Activated CD8-positive, alpha-beta memory T cell treated with anti-CD3 and anti-CD28 coated beads, Interleukin-2, amount 50 U/mL, for 4 hours (primary cell): ENCODE results near the gene MLLT1.

Experiments used
- DNase-seq: peaks from one replicate; pipeline ENCODE4 v3.0.0-alpha.2; 2020

The MLLT1 gene

DNA sequence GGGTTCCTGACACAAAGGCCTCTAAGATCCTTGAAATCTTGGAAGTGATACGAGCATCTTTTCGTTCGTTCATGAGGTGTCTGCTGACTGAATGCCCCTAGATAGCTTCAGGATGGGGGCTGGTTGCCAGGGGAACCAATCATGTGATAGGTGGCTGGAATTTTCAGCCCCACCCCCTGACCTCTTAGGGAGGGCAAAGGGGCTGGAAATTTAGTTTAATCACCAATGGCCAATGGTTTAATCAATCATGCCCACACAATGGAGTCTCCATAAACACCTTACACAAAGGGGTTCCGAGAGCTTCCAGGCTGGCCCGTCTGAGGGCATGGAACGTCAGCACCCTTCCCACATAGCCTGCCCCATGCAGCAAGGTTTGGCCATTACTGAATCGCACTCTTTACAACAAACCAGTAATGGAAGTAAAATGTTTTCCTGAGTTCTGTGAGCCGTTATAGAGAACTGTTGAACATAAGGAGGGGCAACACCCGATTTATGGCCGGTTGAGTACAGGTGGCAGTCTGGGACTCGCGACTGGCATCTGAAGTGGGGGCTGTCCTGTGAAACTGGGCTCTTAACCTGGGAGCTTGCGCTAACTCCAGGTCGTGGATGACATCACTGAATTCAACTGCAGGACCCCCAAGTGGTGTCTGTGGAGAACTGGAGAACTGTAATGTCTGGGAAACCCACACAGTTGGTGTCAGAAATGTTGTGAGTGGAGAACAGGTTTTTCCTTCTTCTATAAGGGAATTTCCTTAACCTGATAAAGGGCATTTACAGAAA is 25.6 kb downstream of the MLLT1 start:
- no peak for DNase-seq

GRCh38 chr19:6252066-6252465 is 27.7 kb downstream of the MLLT1 start:
- no peak for DNase-seq

- no peak for DNase-seq
Observed at GRCh38 chr19:6250909-6251308, 28.9 kb downstream of the MLLT1 start.

GRCh38 chr19:6250024-6250615 is 29.7 kb downstream of the MLLT1 start:
- no peak for DNase-seq

- DNase-seq, result no peak
Observed at GRCh38 chr19:6249296-6249695, 30.5 kb downstream of the MLLT1 start.

DNA sequence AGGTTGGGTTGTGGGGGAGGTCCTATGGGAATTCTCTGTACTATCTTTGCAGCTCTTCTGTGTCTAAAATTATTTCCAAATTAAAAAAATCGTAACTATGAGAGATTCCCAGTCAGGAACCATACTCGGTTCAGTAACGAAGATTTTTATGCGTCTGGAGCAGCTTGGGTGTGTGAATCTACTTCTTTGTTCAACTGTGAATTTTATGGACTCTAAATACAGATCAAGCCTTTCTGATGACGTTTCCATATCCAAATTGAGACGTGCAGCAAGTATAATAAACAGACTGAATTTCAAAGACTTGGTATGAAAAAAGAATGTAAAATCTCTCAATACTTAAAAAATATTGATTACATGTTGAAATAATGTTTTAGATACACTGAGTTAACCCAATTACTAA is 30.9 kb downstream of the MLLT1 start:
- no peak for DNase-seq

- no peak for DNase-seq
Observed at GRCh38 chr19:6248341-6248740, 31.4 kb downstream of the MLLT1 start.

- DNase-seq, result no peak
Observed at GRCh38 chr19:6247007-6247288, 32.8 kb downstream of the MLLT1 start.

GRCh38 chr19:6246174-6247006 is 33.4 kb downstream of the MLLT1 start:
- DNase-seq, result no peak

GRCh38 chr19:6242677-6243076 is 37.1 kb downstream of the MLLT1 start:
- no peak for DNase-seq

DNA sequence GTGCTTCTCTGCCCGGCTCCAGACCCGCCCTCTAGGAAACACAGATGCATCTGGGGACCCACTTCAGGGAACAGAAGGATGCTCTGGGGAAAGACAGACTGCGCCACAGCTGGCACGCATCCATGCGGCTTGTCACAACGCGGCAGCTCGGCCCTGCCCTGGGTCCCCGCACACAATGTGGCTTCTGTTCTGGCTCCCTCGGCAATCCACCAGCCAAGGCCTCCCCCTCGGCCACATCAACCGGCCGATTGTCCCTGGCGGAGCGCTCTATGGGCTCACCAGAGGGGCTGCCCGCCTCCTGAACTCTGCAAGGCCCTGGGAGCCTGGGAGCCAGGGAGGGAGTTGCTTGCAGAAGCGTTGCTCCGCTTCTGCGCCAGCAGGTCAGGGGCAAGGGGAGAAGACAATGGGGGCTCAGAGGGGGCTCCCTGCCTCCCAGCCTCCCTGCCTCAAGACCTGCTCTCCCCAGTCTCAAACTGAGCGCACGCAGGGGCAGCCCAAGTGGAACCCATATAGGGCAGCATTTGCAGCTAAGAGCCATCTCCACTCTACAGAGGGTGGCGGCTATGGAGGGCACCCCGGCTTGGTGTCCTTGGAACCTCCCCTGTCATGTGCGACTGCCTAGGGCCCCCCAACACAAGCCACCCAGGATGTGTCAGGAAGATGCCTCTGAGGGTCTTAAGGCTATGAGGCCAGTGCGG is 37.9 kb downstream of the MLLT1 start:
- no peak for DNase-seq

- no peak for DNase-seq
Observed at GRCh38 chr19:6241056-6241455, 38.7 kb downstream of the MLLT1 start.

DNA sequence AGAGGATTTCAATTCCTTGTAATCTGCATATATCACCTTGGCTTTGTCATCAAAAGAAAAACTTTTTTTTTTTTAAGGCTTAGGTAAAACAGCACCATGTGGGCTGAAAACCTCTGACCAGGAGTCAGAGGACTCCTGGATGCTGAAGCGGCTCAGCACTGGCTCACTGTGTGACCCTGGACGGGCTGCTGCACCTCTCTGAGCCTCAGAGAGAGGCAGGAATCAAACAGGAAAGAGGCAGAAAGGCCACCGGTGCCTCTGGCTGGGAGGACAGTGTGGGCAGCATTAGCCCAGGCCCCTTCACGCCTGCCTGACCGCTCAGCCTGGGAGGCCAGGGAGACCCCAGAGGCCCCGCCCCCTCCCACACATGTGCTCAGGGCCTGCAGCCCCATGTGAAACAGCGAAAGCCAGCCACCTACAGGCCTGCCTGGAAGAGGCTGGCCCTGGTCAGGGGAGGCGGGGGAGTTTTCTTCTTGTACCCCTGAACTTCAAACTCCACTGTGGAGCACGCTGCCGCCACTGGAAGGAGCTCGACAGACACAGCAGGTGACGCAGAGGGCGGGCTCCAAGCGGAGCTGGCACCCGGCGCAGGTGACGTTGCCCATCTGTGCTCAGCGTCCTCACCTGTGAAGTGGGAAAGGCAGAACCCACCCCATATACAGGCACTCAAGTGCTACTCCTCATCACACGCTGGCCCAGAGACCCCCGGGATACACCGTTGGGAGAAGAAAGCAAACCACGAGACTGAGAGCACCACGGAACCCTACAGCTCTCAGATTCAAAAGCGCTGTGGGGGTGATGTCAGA is 39.7 kb downstream of the MLLT1 start:
- no peak for DNase-seq

GRCh38 chr19:6239401-6239844 is 40.4 kb downstream of the MLLT1 start:
- DNase-seq, result no peak

GRCh38 chr19:6238643-6239281 is 41.0 kb downstream of the MLLT1 start:
- no peak for DNase-seq

DNA sequence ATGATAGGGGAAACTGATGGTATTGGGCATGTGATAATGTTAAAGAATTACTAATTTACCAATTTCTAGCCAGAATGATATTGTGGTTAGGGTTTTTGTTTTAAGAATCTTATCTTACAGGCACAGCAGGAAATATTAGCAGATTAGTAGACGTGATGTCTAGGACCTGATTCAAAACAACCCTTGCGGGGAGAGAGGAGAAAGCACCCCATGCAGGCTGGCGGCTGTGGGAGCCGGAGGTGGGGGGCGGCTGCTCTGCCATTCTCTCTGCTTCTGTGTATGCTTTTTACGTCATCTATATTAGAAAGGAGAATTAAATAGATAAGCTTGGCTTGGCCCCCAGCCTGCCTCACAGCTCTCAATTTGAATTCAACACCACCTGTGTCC is 41.5 kb downstream of the MLLT1 start:
- DNase-seq, result no peak

DNA sequence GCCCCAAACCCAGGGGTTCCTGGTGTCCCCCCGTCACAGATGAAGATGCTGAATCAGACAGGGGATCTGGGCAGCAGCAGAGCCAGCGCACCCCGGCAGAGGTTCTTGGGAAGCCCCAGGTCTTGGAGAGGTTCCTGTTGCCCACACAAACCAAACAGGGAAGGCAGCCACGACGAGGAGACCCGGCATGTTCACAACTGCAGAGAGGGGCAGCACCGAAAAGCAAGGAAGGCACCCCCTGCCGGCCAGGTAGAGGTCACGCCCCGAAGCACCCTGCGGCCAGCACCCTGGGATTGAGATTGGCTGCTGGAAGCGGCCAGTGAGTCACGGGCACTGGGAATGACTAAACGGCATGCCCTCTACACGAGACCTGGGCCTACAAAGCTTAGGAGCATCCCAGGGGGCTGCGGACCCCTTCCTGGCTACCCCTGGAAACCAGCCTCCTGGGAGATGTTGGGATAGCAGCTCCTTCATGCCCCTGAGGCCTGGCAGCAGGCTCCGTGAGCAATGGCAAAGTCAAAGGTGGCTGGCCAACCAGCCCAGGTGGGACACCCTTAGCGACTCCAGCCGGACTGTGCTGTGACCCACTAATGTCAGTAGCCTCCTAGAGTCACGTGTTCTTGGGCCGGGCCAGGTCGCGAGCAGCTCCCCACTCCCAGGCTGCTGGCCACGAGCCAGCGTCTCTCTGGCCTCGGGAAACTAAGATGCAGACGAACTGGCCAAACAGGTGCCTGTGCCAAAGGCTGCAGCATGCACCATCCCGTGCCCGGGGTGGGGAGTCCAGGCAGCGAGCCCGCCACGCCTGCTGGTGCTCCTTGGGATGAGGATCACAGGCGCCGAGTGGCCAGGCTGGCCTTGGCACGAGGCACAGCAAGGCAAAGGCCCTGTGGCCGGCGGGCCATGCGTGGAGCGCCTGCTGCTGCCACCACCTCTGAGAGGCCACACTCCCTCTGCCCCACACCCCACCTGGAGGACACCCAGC is 43.2 kb downstream of the MLLT1 start:
- DNase-seq, result no peak

GRCh38 chr19:6235031-6235951 is 44.5 kb downstream of the MLLT1 start:
- no peak for DNase-seq

- DNase-seq, result no peak
Observed at GRCh38 chr19:6234527-6234926, 45.2 kb downstream of the MLLT1 start.
